ENCODE measurements around the gene ZNF664. TPM values are rescaled to one million over a fixed set of nuclear protein-coding genes. Genes with fewer than 3 reads are reported as not detected.

Gene ZNF664
- total RNA-seq, 1 experiment from 2014 or later = 21.0 TPM

GRCh38 chr12:124035163-124035562 is 62.1 kb downstream of the ZNF664 start:
- no peak overlapping the region for H3K27ac ChIP-seq (ENCODE audit: low read length)
- no peak overlapping the region for H3K4me3 ChIP-seq (ENCODE audit: low read length)
- H2AFZ ChIP-seq (ENCODE audit: low read length) = no peak overlapping the region
- H3K79me2 ChIP-seq (ENCODE audit: low read length) = no peaks in the 10 kb centered on the region
- H3K4me1 ChIP-seq (ENCODE audit: low read length) = peaks cover 4% of the 10 kb centered on the region
- no peaks in the 10 kb centered on the region for H3K9me2 ChIP-seq (replicated peaks; ENCODE audit: insufficient read depth, low read length)
- H4K20me1 ChIP-seq (ENCODE audit: insufficient read depth, low read depth, low read length) = no peaks in the 10 kb centered on the region
- H3K9ac ChIP-seq (ENCODE audit: low read length) = no peak overlapping the region
- no peak overlapping the region for H3K4me2 ChIP-seq (ENCODE audit: low read depth, low read length, poor library complexity, severe bottlenecking)
- H3K36me3 ChIP-seq (ENCODE audit: insufficient read depth, low read length) = no peaks in the 10 kb centered on the region
- no peaks in the 10 kb centered on the region for H3K9me3 ChIP-seq (ENCODE audit: low read length)
- H3K27me3 ChIP-seq (ENCODE audit: low read length) = no peaks in the 10 kb centered on the region
- DNase-seq = no peak

DNA sequence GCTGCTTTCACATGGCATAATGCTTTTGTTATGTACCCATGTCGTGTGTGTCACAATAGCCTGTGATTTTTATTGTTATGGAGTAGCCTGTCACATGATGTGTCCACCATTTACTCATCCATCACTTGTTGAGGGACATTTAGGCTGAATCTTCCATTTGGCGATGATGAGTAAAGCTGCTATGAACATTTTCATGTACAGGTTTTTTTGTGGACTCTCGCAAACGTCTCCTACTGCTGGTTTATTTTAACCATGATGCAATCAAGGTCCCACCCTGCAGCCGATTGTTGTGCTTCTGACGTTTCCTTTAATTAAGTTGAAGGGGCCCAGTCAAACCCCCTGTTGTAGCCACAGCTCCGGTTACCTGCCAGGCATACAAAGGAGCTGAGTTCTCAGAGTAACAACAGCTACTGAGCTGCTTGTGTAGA is 63.2 kb downstream of the ZNF664 start:
- no peak overlapping the region for H3K4me3 ChIP-seq (ENCODE audit: low read length)
- no peaks in the 10 kb centered on the region for H3K79me2 ChIP-seq (ENCODE audit: low read length)
- no peak overlapping the region for H3K9ac ChIP-seq (ENCODE audit: low read length)
- no peak overlapping the region for H3K27ac ChIP-seq (ENCODE audit: low read length)
- H2AFZ ChIP-seq (ENCODE audit: low read length) = no peak overlapping the region
- H3K4me2 ChIP-seq (ENCODE audit: low read depth, low read length, poor library complexity, severe bottlenecking) = no peak overlapping the region
- no peaks in the 10 kb centered on the region for H3K27me3 ChIP-seq (ENCODE audit: low read length)
- no peaks in the 10 kb centered on the region for H3K9me2 ChIP-seq (replicated peaks; ENCODE audit: insufficient read depth, low read length)
- no peaks in the 10 kb centered on the region for H3K36me3 ChIP-seq (ENCODE audit: insufficient read depth, low read length)
- no peaks in the 10 kb centered on the region for H4K20me1 ChIP-seq (ENCODE audit: insufficient read depth, low read depth, low read length)
- no peak for DNase-seq
- no peaks in the 10 kb centered on the region for H3K9me3 ChIP-seq (ENCODE audit: low read length)
- H3K4me1 ChIP-seq (ENCODE audit: low read length) = peaks cover 4% of the 10 kb centered on the region

DNA sequence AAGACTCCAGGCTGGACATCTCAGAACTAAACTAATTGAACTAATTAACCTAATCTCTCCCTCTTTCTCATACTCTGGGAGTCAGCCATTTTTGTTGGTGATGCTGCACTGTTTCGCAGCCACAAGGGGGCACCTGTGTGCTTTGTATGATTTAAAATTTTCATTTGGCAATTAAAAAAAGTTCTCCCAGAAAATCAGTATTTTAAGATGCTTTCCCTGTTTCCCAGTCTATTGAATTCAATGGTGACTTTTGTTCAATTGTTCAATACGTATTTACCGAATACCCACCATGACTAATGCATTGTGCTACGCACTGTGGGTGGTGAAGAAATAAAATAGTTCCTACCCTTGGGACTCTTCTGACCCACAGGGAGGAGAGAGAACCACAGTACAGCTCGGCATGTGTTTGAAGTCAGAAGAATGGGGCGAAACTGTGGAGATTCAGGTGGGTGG is 63.7 kb downstream of the ZNF664 start:
- H3K4me1 ChIP-seq (ENCODE audit: low read length) = peaks cover 4% of the 10 kb centered on the region
- no peaks in the 10 kb centered on the region for H3K9me2 ChIP-seq (replicated peaks; ENCODE audit: insufficient read depth, low read length)
- no peak overlapping the region for H3K4me2 ChIP-seq (ENCODE audit: low read depth, low read length, poor library complexity, severe bottlenecking)
- no peaks in the 10 kb centered on the region for H3K27me3 ChIP-seq (ENCODE audit: low read length)
- no peak overlapping the region for H3K9ac ChIP-seq (ENCODE audit: low read length)
- no peak overlapping the region for H2AFZ ChIP-seq (ENCODE audit: low read length)
- no peaks in the 10 kb centered on the region for H4K20me1 ChIP-seq (ENCODE audit: insufficient read depth, low read depth, low read length)
- DNase-seq = peak; percentile 76
- no peak overlapping the region for H3K27ac ChIP-seq (ENCODE audit: low read length)
- no peak overlapping the region for H3K4me3 ChIP-seq (ENCODE audit: low read length)
- H3K79me2 ChIP-seq (ENCODE audit: low read length) = no peaks in the 10 kb centered on the region
- no peaks in the 10 kb centered on the region for H3K9me3 ChIP-seq (ENCODE audit: low read length)
- H3K36me3 ChIP-seq (ENCODE audit: insufficient read depth, low read length) = no peaks in the 10 kb centered on the region

DNA sequence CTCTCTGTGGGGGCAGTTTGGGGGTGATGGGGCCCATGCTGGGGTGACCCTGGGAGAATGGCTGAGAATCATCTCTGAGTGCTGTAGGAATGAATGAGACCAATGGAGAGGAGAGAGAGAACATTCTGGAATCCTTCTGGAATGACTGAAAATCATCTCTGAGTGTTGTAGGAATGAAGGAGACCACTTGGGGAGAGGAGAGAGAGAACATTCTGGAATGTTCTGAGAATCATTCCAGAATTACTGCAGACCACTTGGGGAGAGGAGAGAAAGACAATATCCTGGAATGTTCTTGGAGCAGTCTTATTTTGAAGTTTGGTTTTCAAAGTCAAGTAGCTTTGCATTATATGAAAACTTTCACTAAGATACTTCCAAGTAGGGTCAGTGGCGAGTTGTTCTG is 64.3 kb downstream of the ZNF664 start:
- DNase-seq = no peak
- H2AFZ ChIP-seq (ENCODE audit: low read length) = no peak overlapping the region

DNA sequence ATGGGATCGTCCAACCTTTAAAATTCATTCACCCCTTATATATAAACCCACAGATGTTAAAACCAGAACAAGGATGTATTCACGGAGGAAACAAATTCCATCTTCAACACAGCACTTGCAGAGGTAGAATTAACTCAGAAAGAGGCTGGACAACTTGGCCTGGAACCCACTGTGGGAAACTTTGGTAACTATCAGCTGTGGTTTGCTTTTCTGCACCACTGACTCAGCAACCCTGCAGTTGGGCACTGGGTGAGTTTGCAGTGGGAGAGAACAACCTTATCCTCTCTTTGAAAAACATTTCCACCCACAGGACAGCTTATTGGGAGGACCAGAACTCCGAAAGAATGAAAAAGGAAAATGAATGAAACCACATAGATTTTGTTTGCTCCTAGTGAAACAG is 66.3 kb downstream of the ZNF664 start:
- DNase-seq = no peak
- Histone ChIP-seq H3K9me2 (replicated peaks; ENCODE audit: insufficient read depth, low read length) (no peaks in the 10 kb centered on the region), H3K4me2 (ENCODE audit: low read depth, low read length, poor library complexity, severe bottlenecking) (no peak overlapping the region), H3K4me3 (ENCODE audit: low read length) (no peak overlapping the region), H3K4me1 (ENCODE audit: low read length) (peaks cover 4% of the 10 kb centered on the region), H3K36me3 (ENCODE audit: insufficient read depth, low read length) (no peaks in the 10 kb centered on the region), H3K9me3 (ENCODE audit: low read length) (no peaks in the 10 kb centered on the region), H3K27me3 (ENCODE audit: low read length) (no peaks in the 10 kb centered on the region), H3K27ac (ENCODE audit: low read length) (no peak overlapping the region), H4K20me1 (ENCODE audit: insufficient read depth, low read depth, low read length) (no peaks in the 10 kb centered on the region), H3K9ac (ENCODE audit: low read length) (no peak overlapping the region), H3K79me2 (ENCODE audit: low read length) (no peaks in the 10 kb centered on the region), H2AFZ (ENCODE audit: low read length) (no peak overlapping the region)

More for the DNA sequence above, 64.3 kb downstream of the ZNF664 start:
- no peak overlapping the region for H3K9ac ChIP-seq (ENCODE audit: low read length)
- H3K27me3 ChIP-seq (ENCODE audit: low read length) = no peaks in the 10 kb centered on the region
- H3K4me2 ChIP-seq (ENCODE audit: low read depth, low read length, poor library complexity, severe bottlenecking) = no peak overlapping the region
- no peaks in the 10 kb centered on the region for H3K9me3 ChIP-seq (ENCODE audit: low read length)
- H3K4me1 ChIP-seq (ENCODE audit: low read length) = peaks cover 4% of the 10 kb centered on the region
- H3K36me3 ChIP-seq (ENCODE audit: insufficient read depth, low read length) = no peaks in the 10 kb centered on the region
- no peak overlapping the region for H3K4me3 ChIP-seq (ENCODE audit: low read length)
- no peak overlapping the region for H3K27ac ChIP-seq (ENCODE audit: low read length)
- H3K79me2 ChIP-seq (ENCODE audit: low read length) = no peaks in the 10 kb centered on the region
- no peaks in the 10 kb centered on the region for H3K9me2 ChIP-seq (replicated peaks; ENCODE audit: insufficient read depth, low read length)
- no peaks in the 10 kb centered on the region for H4K20me1 ChIP-seq (ENCODE audit: insufficient read depth, low read depth, low read length)

- no peaks in the 10 kb centered on the region for H3K36me3 ChIP-seq (ENCODE audit: insufficient read depth, low read length)
- H2AFZ ChIP-seq (ENCODE audit: low read length) = no peak overlapping the region
- no peak for DNase-seq
- no peaks in the 10 kb centered on the region for H3K79me2 ChIP-seq (ENCODE audit: low read length)
- no peak overlapping the region for H3K4me3 ChIP-seq (ENCODE audit: low read length)
- H3K4me2 ChIP-seq (ENCODE audit: low read depth, low read length, poor library complexity, severe bottlenecking) = no peak overlapping the region
- H3K9me3 ChIP-seq (ENCODE audit: low read length) = no peaks in the 10 kb centered on the region
- no peaks in the 10 kb centered on the region for H3K9me2 ChIP-seq (replicated peaks; ENCODE audit: insufficient read depth, low read length)
- no peaks in the 10 kb centered on the region for H4K20me1 ChIP-seq (ENCODE audit: insufficient read depth, low read depth, low read length)
- H3K27ac ChIP-seq (ENCODE audit: low read length) = no peak overlapping the region
- peaks cover 4% of the 10 kb centered on the region for H3K4me1 ChIP-seq (ENCODE audit: low read length)
- H3K9ac ChIP-seq (ENCODE audit: low read length) = no peak overlapping the region
- H3K27me3 ChIP-seq (ENCODE audit: low read length) = no peaks in the 10 kb centered on the region
Observed at GRCh38 chr12:124040291-124040690, 67.3 kb downstream of the ZNF664 start.

GRCh38 chr12:124040737-124041136 is 67.7 kb downstream of the ZNF664 start:
- Histone ChIP-seq H2AFZ (ENCODE audit: low read length) (no peak overlapping the region), H3K9ac (ENCODE audit: low read length) (no peak overlapping the region), H3K36me3 (ENCODE audit: insufficient read depth, low read length) (no peaks in the 10 kb centered on the region), H3K4me3 (ENCODE audit: low read length) (no peak overlapping the region), H3K27me3 (ENCODE audit: low read length) (no peaks in the 10 kb centered on the region), H3K4me1 (ENCODE audit: low read length) (peaks cover 4% of the 10 kb centered on the region), H4K20me1 (ENCODE audit: insufficient read depth, low read depth, low read length) (no peaks in the 10 kb centered on the region), H3K9me2 (replicated peaks; ENCODE audit: insufficient read depth, low read length) (no peaks in the 10 kb centered on the region), H3K27ac (ENCODE audit: low read length) (no peak overlapping the region), H3K4me2 (ENCODE audit: low read depth, low read length, poor library complexity, severe bottlenecking) (no peak overlapping the region), H3K9me3 (ENCODE audit: low read length) (no peaks in the 10 kb centered on the region), H3K79me2 (ENCODE audit: low read length) (no peaks in the 10 kb centered on the region)
- no peak for DNase-seq

- peaks cover 1% of the 10 kb centered on the region for H3K4me1 ChIP-seq (ENCODE audit: low read length)
Observed at GRCh38 chr12:124041907-124042306, 68.9 kb downstream of the ZNF664 start.

GRCh38 chr12:124044021-124044420 is 71.0 kb downstream of the ZNF664 start:
- H3K79me2 ChIP-seq (ENCODE audit: low read length) = no peaks in the 10 kb centered on the region
- H2AFZ ChIP-seq (ENCODE audit: low read length) = no peak overlapping the region
- H3K9ac ChIP-seq (ENCODE audit: low read length) = no peak overlapping the region
- no peaks in the 10 kb centered on the region for H3K9me3 ChIP-seq (ENCODE audit: low read length)
- H3K27ac ChIP-seq (ENCODE audit: low read length) = no peak overlapping the region
- no peaks in the 10 kb centered on the region for H4K20me1 ChIP-seq (ENCODE audit: insufficient read depth, low read depth, low read length)
- H3K27me3 ChIP-seq (ENCODE audit: low read length) = no peaks in the 10 kb centered on the region
- no peak overlapping the region for H3K4me2 ChIP-seq (ENCODE audit: low read depth, low read length, poor library complexity, severe bottlenecking)
- H3K4me1 ChIP-seq (ENCODE audit: low read length) = no peaks in the 10 kb centered on the region
- no peak for DNase-seq
- H3K4me3 ChIP-seq (ENCODE audit: low read length) = no peak overlapping the region
- H3K36me3 ChIP-seq (ENCODE audit: insufficient read depth, low read length) = no peaks in the 10 kb centered on the region
- H3K9me2 ChIP-seq (replicated peaks; ENCODE audit: insufficient read depth, low read length) = no peaks in the 10 kb centered on the region

More at GRCh38 chr12:124041907-124042306, 68.9 kb downstream of the ZNF664 start:
- Histone ChIP-seq H3K4me3 (ENCODE audit: low read length) (no peak overlapping the region), H3K9me3 (ENCODE audit: low read length) (no peaks in the 10 kb centered on the region), H3K79me2 (ENCODE audit: low read length) (no peaks in the 10 kb centered on the region), H2AFZ (ENCODE audit: low read length) (no peak overlapping the region), H4K20me1 (ENCODE audit: insufficient read depth, low read depth, low read length) (no peaks in the 10 kb centered on the region), H3K27ac (ENCODE audit: low read length) (no peak overlapping the region), H3K36me3 (ENCODE audit: insufficient read depth, low read length) (no peaks in the 10 kb centered on the region), H3K9me2 (replicated peaks; ENCODE audit: insufficient read depth, low read length) (no peaks in the 10 kb centered on the region), H3K9ac (ENCODE audit: low read length) (no peak overlapping the region), H3K27me3 (ENCODE audit: low read length) (no peaks in the 10 kb centered on the region), H3K4me2 (ENCODE audit: low read depth, low read length, poor library complexity, severe bottlenecking) (no peak overlapping the region)
- DNase-seq = no peak

Data from Karpas-422 (cell line).